ENCODE measurements around the gene KIF26B. TPM values are rescaled to one million over a fixed set of nuclear protein-coding genes. Genes with fewer than 3 reads are reported as not detected.

KIF26B gene
- total and polyA plus RNA-seq, 2 of the 4 experiments (the other 2 are of a cell fraction) = 0.53 to 0.54 TPM

- DNase-seq (no peak), ATAC-seq (ENCODE audit: low read depth) (no peak)
- no peak overlapping the region for H2BK5ac ChIP-seq (ENCODE audit: low read depth, low read length, poor library complexity, severe bottlenecking)
- dilution Hi-C loops (cut with HindIII; ENCODE audit: low sequenced_read_pairs, unreplicated experiment) (no loop called here), in situ Hi-C loops (cut with MboI; ENCODE audit: low sequenced_read_pairs) (no loop called here), intact Hi-C loops (cut with micrococcal nuclease) (loop anchor here (10.0 kb wide), 1 partner anchor 1543 kb away; no protein-coding TSS in a partner anchor)
- no peak overlapping the region for H4K91ac ChIP-seq (ENCODE audit: insufficient read depth, low read depth, low read length)
- H3K79me1 ChIP-seq (ENCODE audit: low read depth in 1 of 2, low read length in 2 of 2) = no peaks in the 10 kb centered on the region
- no peak overlapping the region for H3K14ac ChIP-seq (replicated peaks; ENCODE audit: low read depth, low read length)
- H3K9ac ChIP-seq (ENCODE audit: low read depth, low read length) = no peak overlapping the region
- no peak overlapping the region for H3K56ac ChIP-seq (ENCODE audit: extremely low read depth, insufficient read depth, low read length)
- no peak overlapping the region for H2BK15ac ChIP-seq (ENCODE audit: low read depth, low read length)
- H4K20me1 ChIP-seq (ENCODE audit: insufficient read depth, low read length) = no peaks in the 10 kb centered on the region
- no peaks in the 10 kb centered on the region for H3K4me1 ChIP-seq (ENCODE audit: control insufficient read depth, insufficient read depth, low read length)
- no CpG with 5 or more reads among the region's 1 CpG for WGBS, 2 experiments (ENCODE audit: extremely low coverage in 2 of 2, insufficient read length in 1 of 2)
- TF ChIP-seq BHLHE40 (IDR thresholded peaks at IDR 0.05; ENCODE audit: low read depth, low read length) (no peak), RCOR1 (IDR thresholded peaks at IDR 0.05; ENCODE audit: insufficient replicate concordance, low read length) (no peak), CEBPB (IDR thresholded peaks at IDR 0.05; ENCODE audit: low read depth, low read length) (no peak), CTCF (conservative IDR thresholded peaks at IDR 0.05; ENCODE audit: low read depth, low read length) (no peak), NFE2L2 (IDR thresholded peaks at IDR 0.05; ENCODE audit: low read depth, low read length) (no peak)
- H4K8ac ChIP-seq (ENCODE audit: low read depth in 2 of 2, low read length in 2 of 2) = no peak overlapping the region
- no peak overlapping the region for H2AK5ac ChIP-seq (ENCODE audit: low read depth, low read length)
- H3K9me1 ChIP-seq (ENCODE audit: insufficient read depth, low read length) = 0 out of 2 replicates have a peak, but pooled peaks cover 4% of the 10 kb centered on the region
- no peak overlapping the region for H2AFZ ChIP-seq (replicated peaks; ENCODE audit: low read length, poor library complexity)
- CTCF ChIA-PET = no interaction called here
- H4K5ac ChIP-seq (ENCODE audit: low read depth, low read length) = no peak overlapping the region
- H2BK120ac ChIP-seq (ENCODE audit: low read depth, low read length) = no peak overlapping the region
- H3K4me3 ChIP-seq (ENCODE audit: insufficient read depth, low read depth, low read length) = no peak overlapping the region
- H2BK20ac ChIP-seq (ENCODE audit: low read depth, low read length) = no peak overlapping the region
- no peaks in the 10 kb centered on the region for H3K9me3 ChIP-seq (ENCODE audit: control insufficient read depth, insufficient read depth, low read length)
- no peak overlapping the region for H2AK9ac ChIP-seq (replicated peaks; ENCODE audit: low read depth, low read length, poor library complexity)
- H3K27me3 ChIP-seq (ENCODE audit: control insufficient read depth, insufficient read depth, low read length) = no peaks in the 10 kb centered on the region
- H3K4ac ChIP-seq (ENCODE audit: low read depth, low read length) = no peak overlapping the region
- no peak overlapping the region for H3K23ac ChIP-seq (ENCODE audit: low read depth, low read length)
- BruUV-seq (replicated peaks) = no TSS peak
- peaks cover 4% of the 10 kb centered on the region; the same call in 1 of the 2 replicates for H3K36me3 ChIP-seq (ENCODE audit: control insufficient read depth, insufficient read depth, low read length)
- no peak overlapping the region for H3K4me2 ChIP-seq (ENCODE audit: low read depth, low read length)
- no peak overlapping the region for H3K27ac ChIP-seq (ENCODE audit: insufficient read depth, low read length)
- POLR2A ChIA-PET (ENCODE audit: unreplicated experiment) = no interaction called here
- no peak overlapping the region for H3K18ac ChIP-seq (ENCODE audit: low read depth, low read length)
Observed at GRCh38 chr1:245467804-245468203, 313.0 kb downstream of the KIF26B start.

Measured in IMR-90 (cell line).